ENCODE results near the gene CCDC85B.
"Not testable (repeated sequence)": the region's sequence is repeated elsewhere in the genome, so short reads cannot be mapped to it uniquely, and the experiment has no call there.

CCDC85B gene

GRCh38 chr11:65887723-65888162 is 2.7 kb upstream of the CCDC85B start:
- no peak for DNase-seq (ENCODE audit: low read depth)

DNA sequence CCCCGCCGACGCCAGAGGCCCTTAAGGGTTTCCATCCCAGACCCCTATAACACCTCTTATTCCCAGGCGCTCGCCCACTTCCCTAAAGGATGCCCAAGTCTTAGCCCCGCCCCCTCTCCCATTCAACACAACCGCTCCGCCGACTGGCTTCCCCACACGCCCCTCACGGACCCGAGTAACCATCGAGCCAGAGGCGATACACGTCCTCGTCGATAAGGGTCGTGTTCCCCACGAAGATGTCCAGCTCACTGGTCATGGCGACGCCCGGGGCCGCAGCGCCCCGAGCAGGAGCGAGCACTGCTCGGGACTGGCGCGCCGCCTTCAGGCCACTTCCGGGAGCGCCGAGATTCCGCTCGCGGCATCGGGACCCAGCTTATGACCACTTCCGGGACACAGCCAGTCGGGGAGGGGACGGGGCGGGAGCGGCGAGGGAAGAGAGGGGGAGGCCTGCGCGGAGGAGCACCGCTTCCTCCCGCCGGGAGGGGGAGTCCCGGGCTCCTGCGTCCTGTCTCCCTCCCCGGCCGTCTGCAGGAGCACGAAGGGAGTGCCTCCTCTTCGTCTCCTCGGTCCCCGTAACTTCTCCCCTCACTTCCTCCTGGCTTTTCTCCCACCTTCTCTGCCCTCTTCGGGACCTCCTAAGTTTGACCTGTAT is 2.2 kb upstream of the CCDC85B start, which contains the start of gene FIBP:
TSS of gene FIBP (minus strand) at position 309 of the 652 bp plus-strand sequence. CDS start at position 256, 53 bp downstream.
- DNase-seq (ENCODE audit: low read depth) = peak; percentile 96

DNA sequence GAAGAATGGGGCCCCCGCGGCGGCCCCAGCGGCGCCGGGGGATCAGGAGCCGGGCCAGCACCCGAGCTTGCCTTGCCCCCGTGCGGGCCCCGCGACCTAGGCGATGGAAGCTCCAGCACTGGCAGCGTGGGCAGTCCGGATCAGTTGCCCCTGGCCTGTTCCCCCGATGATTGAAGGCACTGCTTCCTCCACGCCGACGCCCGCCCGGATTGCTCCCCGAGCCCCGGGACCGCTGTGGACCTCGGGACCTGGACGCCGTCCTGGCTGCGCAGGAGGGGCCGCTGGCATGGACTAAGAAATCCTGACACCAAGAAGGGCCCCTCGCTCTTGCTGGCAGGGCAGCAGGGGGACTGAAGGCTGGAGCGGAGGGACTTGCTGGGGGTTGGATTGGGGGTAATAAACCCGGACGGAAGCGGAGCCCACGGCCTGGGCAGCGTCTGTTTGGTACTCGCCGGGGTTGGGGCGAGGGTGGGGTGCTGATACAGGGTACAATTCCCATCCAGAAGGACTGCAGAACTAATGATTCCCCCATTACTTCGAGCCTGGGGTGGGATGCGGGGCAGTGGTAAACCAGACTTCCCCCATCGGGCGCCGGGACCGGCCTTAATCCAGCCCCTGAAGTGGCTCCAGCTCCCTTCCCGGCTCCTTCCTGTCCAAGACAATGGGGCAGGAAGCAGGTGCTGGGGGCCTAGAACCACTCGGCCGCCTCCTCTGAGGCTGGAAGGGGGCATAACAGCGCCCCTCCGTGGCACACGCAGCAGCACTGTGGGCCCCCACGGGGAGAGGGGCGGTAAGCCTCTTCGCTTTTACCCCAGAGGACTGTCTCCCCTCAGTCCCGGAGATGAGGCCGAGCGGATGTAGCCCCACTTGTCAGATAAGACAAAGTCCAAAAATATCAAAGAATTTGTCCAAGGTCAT is 1.0 kb downstream of the CCDC85B start:
- DNase-seq (ENCODE audit: low read depth) = no peak

DNA sequence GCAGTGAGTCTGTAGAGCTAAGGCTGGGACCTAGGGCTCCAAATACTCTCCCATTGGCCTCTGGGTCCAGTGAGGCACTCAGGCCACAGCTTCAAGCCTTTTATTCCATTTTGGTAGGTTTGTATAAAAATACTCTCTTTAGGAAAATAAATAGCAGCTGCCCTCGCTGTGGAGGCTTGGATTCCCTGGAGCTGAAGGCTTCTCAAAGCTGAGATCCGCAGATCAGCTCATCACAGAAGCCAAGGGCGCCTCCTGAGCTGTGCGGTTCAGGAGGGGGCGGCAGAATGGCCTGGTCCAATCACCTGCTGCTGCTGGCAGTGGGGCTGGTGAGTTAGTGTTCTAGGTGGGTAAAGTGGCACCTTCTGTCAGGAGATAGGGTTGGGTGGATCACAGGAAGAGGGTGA is 1.7 kb downstream of the CCDC85B start:
- DNase-seq (ENCODE audit: low read depth) = not testable (repeated sequence)

- no peak for DNase-seq (ENCODE audit: low read depth)
Measured at GRCh38 chr11:65892661-65893317, 2.3 kb downstream of the CCDC85B start.

- DNase-seq (ENCODE audit: low read depth) = no peak
Measured at GRCh38 chr11:65894034-65894591, 3.6 kb downstream of the CCDC85B start.

DNA sequence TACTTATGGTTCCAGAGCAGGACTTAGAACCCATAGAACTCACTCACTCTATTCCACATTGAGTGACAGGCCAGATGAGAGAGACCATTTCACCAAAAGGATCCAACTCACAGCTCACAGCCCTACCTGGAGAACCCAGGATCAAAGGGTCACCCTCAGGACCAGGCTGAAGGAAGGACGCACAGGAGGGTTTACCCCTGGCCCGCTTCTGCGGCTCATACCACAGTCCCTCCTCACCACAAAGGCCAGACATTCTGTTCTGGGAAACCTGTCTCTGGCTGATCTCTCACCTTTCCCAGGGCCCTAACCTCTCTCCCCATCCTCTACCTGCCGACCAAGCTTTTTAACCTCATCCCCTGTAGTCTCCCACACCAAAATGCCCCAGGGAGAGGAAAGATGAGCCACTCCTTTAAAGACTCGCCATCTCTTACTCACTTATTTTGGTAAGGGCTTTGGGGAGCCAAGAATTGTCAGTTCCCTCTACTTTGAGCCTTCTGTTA is 5.1 kb downstream of the CCDC85B start:
- no peak for DNase-seq (ENCODE audit: low read depth)

DNA sequence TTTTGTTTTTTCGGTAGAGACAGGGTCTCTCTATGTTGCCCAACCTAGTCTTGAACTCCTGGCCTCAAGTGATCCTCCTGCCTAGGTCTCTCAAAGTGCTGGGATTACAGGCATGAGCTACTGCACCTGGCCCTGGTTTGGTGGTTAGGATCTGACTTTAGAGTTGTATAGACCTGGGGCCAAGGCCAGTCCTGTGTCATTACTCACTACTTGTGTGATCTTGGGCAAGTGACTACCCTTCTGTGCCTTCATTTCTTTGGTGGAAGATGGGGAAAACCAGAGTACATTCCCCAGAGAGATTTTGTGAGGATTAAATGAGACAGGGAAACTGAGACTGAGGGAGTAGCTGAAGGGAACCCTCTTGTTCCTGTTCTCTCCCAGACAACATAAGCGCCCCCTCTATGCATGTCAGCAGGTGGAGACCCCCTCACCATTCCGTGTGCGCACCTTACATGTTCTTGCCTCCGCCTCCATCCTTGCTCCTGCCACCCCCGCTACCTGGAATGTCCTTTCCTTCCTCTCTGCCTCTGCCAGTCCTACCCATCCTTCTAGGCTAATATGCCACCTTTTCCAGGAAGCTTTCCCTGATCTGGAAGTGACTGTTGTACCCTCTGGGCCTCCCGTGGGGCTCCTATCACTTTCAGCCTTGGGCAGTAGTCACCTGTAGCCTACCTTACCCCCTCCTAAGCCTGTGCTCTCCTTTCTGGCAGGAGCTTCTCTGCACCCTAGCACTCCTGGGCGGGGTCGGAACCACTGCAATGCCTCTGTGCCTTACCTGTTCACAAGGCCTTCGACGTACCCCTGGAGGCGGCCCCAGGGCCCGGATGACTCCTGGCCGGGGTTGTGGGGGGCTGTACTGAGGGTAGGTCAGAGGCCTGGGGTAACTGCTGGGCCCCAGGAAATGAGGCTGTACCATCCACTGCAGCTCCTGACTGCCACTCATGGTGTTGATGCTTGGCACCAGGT is 5.8 kb downstream of the CCDC85B start:
- no peak for DNase-seq (ENCODE audit: low read depth)

- DNase-seq (ENCODE audit: low read depth) = no peak
Measured at GRCh38 chr11:65897020-65897471, 6.6 kb downstream of the CCDC85B start.

GRCh38 chr11:65898656-65899355 is 8.3 kb downstream of the CCDC85B start:
- no peak for DNase-seq (ENCODE audit: low read depth)

DNA sequence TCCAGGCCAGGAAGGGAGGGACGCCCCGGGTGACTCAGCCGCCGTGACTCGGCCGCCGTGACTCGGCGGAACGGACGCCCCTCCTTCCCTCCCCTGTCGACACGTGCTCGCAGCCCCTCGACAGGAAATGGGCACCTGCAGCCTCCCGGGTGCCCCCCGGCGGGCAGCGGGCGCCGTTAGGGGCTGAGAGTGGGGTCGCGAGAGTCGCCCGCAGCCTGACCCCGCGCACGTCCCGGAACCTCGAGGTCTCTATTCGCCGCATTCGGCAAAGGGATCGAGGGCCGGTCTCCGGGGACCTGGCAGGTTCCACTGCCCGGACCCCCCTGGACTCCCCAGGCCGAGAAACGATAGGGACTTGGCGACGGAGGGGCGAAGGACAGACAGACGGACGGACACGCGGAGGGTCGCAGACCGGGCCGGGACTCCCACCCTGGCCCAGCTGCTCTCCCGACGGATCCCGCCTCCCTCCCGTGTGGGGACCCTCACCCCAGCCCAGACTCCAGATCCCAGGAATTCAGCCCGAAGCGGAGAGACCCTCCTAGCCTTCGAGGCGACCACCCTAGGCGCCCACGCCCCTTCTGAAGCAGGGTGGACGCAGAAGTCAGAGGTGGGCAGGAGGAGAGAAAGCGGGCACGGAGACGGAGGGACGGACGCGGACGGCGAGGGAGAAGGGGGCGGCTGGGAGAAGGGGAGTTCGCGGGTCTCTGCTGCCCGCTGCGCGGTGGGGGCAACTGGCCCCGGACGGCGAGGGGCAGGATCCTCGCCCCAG is 9.1 kb downstream of the CCDC85B start:
- no peak for DNase-seq (ENCODE audit: low read depth)

DNA sequence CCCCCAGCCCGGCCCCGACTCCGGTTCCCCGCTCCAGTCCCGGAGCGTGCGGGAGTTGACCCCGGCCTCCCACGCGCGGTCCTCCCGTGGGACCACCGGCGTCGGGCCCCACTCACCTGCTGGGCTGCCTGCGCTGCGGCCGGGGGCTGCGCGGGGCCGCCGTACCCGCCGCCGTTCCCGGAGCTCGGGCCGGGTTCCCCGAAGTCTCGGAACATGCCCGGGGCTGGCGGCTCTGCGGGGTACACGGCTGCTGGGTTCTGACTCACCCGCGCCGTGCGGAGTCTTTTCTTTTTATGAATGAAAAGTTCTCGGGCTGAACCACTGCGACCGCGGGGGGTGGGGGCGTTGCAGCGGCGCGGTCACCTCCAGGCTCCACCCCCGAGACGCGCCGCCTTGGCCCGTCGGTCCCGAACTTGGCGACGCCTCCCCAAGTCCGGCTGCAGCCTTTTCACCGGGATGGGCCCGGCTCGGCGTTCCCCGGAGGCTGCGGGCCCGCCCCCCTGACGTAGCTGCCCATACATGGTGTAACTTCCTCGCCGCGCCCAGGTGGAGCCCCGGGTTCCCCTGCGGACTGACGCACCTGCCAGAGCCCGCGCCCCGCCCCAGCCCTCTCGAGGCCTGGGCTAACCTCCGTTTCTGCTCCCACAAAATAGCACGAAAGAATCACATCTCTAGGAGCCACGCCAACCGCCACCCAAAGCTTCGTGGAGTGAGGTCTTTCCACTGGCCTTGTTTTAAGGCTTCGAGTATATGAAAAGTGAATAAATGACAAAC is 9.8 kb downstream of the CCDC85B start, which contains the start of gene FOSL1:
TSS of gene FOSL1 (minus strand) at position 264 of the 774 bp plus-strand sequence. CDS start at position 215, 49 bp downstream.
- DNase-seq (ENCODE audit: low read depth) = no peak

DNA sequence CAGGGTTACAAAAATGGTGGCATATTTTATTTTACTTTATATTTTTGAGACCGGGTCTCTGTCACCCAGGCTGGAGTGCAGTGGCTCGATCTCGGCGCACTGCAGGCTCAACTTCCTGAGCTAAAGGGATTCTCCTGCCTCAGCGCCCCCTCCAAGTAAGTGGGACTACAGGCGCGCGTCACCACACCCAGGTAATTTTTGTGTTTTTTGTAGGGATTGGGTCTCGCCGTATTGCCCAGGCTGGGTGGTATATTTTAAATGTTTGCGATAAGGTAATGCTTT is 10.4 kb downstream of the CCDC85B start:
- no peak for DNase-seq (ENCODE audit: low read depth)

DNA sequence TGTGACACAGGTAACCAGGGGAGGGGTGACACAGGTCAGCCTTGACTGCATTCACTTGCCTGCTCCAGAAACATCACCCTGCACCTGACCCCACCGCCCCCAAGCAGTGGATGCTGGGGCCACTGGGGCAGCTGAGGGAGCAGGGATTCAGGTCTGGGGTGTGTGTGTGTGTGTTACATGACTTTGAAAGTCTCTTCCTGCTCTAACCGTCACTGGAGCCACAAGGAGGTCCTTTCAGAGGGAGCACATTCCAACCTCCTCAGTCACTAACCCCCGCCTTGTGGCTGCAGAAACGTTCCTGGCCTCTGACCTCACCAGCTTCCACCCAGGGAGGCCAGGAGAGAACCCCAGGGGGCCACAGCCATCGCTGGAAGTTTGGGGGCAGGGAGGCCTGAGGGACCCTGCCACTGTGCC is 12.6 kb downstream of the CCDC85B start:
- no peak for DNase-seq (ENCODE audit: low read depth)

- DNase-seq (ENCODE audit: low read depth) = no peak
Measured at GRCh38 chr11:65903715-65904114, 13.2 kb downstream of the CCDC85B start.

GRCh38 chr11:65906602-65907001 is 16.1 kb downstream of the CCDC85B start:
- DNase-seq (ENCODE audit: low read depth) = no peak

DNA sequence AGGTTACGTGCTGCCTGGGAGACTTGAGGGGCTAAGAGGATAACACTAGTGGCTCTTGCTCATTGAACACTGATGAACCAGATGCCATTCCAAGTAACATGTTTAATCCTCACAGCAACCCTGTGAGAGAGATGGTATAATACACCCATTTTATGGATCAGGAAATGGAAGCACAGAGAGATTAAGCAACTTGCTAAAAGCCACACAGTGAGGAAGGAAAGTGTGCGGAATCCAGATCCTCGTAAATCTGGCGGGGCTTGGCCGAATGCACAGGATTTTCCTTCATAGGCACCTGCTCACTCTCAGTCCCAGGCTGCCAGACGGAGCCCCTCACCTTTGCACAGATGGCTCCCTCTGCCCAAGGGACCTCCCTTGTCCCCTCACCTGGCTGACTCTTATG is 17.4 kb downstream of the CCDC85B start:
- DNase-seq (ENCODE audit: low read depth) = no peak

- peak; percentile 97 for DNase-seq (ENCODE audit: low read depth)
Measured at GRCh38 chr11:65911682-65912568, 21.5 kb downstream of the CCDC85B start.
